ENCODE measurements around the gene CDKN1B.

- TF ChIP-seq CTCF (IDR thresholded peaks at IDR 0.05 in 2 of 3, conservative IDR thresholded peaks at IDR 0.05 in 1 of 3; ENCODE audit: borderline replicate concordance in 1 of 3, insufficient read depth in 1 of 3, low read depth in 2 of 3, low read length in 2 of 3) (no peak), POLR2A (IDR thresholded peaks at IDR 0.05; ENCODE audit: borderline replicate concordance, extremely low read depth, insufficient read depth, insufficient read length) (no peak), ZNF274 (IDR thresholded peaks at IDR 0.05; ENCODE audit: low read depth, low read length) (no peak), EZH2 (IDR thresholded peaks at IDR 0.05) (no peak), SP1 (IDR thresholded peaks at IDR 0.05; ENCODE audit: low read depth) (no peak), SRF (IDR thresholded peaks at IDR 0.05; ENCODE audit: low read depth) (no peak), POLR2AphosphoS5 (IDR thresholded peaks at IDR 0.05; ENCODE audit: low read depth, low read length) (no peak), CBX3 (IDR thresholded peaks at IDR 0.05; ENCODE audit: low read depth) (no peak)
- TF ChIP-seq, protein P1, sequence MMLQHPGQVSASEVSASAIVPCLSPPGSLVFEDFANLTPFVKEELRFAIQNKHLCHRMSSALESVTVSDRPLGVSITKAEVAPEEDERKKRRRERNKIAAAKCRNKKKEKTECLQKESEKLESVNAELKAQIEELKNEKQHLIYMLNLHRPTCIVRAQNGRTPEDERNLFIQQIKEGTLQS (IDR thresholded peaks at IDR 0.05) = no peak
- TF ChIP-seq, protein P2, sequence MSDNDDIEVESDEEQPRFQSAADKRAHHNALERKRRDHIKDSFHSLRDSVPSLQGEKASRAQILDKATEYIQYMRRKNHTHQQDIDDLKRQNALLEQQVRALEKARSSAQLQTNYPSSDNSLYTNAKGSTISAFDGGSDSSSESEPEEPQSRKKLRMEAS (IDR thresholded peaks at IDR 0.05) = no peak
These were observed 38.8 kb downstream of the CDKN1B start for GRCh38 chr12:12755923-12756322.
